Astrocyte of the cerebellum (primary cell): ENCODE measurements around the gene P2RX1.
A peak's percentile ranks its signal among the peaks of the same experiment; 100 is the strongest.

ENCODE experiments used
- DNase-seq: peaks from one replicate; pipeline ENCODE4 v3.0.0-alpha.2; 2011; ENCODE audit warnings: low read depth
- H3K4me3 ChIP-seq: 2 replicates; pipeline ENCODE4 v1.5.1; 2011; ENCODE audit warnings: mild to moderate bottlenecking, low read depth, low read length, moderate library complexity
- CTCF ChIP-seq: IDR thresholded peaks from 2 replicates; pipeline ENCODE4 v1.5.1; 2012; ENCODE audit warnings: low read length, low read depth, moderate library complexity, mild to moderate bottlenecking; ENCODE audit errors: missing control alignments
- in situ Hi-C: cut with HindIII; loops from 2 replicates; pipeline ENCODE4 v1.10.0; 2017; ENCODE audit warnings: low sequenced_read_pairs

The P2RX1 gene

DNA sequence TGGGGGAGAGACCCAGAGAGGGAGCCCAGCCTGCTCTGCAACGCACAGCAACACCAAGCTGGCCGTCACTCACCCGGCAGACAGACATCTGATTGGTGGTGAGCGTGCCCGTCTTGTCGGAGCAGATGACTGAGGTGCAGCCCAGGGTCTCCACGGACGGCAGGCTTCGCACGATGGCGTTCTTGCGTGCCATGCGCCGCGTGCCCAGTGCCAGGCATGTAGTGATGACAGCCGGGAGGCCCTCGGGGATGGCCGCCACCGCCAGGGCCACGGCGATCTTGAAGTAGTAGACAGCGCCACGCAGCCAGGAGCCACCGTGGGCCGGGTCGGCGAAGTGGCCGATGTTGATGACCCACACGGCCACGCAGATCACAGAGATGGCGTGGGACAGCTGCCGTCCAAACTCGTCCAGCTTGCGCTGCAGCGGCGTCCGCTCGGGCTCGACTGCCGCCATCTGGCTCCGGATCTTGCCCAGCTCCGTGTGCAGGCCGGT lies 31.1 kb upstream of the P2RX1 start:
- H3K4me3 ChIP-seq, result no peak overlapping the region
- in situ Hi-C loops, result no loop called here
- TF ChIP-seq CTCF, result no peak
- no peak for DNase-seq

- no peak for TF ChIP-seq CTCF
- DNase-seq, result no peak
- H3K4me3 ChIP-seq, result no peak overlapping the region
- in situ Hi-C loops, result no loop called here
Measured at GRCh38 chr17:3946711-3947235, 30.5 kb upstream of the P2RX1 start.

- H3K4me3 ChIP-seq, result peak overlapping the region; percentile 33
- TF ChIP-seq CTCF, result no peak
- no peak for DNase-seq
- in situ Hi-C loops, result no loop called here
Measured at GRCh38 chr17:3944485-3945388, 28.5 kb upstream of the P2RX1 start.

DNA sequence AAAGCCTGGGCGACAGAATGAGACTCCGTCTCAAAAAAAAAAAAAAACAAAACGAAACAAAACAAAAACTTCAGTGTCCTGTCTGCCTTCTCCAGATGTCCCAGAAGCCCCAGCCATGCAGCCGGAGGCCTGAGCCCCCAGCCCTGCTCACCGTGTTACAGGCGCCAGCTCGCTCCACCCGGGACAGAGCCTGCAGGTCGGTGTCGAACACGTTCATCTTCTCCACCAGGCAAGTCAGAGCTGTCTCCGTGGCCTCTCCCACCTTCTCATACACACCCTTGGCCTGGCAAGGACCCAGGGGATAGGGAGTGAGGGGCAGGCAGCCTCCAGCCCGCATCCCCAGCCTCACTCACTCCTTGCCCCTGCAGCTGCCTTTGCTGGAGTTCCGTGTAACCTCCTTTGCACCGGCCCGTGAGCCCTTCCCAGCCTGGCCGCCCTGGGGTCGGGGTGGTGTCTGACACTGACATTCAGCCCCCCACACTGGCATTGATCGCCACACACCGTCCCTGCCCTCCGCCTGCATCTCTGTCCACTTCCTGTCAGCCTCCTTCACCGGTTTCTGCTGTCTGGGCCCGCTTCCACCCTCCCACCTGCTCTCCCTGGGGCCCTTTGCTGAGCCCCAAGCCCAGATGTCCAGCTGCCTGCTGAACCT lies 27.1 kb upstream of the P2RX1 start:
- no peak overlapping the region for H3K4me3 ChIP-seq
- TF ChIP-seq CTCF, result no peak
- no peak for DNase-seq
- in situ Hi-C loops, result no loop called here

- H3K4me3 ChIP-seq, result no peak overlapping the region
- in situ Hi-C loops, result no loop called here
- no peak for TF ChIP-seq CTCF
- no peak for DNase-seq
Measured at GRCh38 chr17:3940965-3941698, 24.9 kb upstream of the P2RX1 start.

DNA sequence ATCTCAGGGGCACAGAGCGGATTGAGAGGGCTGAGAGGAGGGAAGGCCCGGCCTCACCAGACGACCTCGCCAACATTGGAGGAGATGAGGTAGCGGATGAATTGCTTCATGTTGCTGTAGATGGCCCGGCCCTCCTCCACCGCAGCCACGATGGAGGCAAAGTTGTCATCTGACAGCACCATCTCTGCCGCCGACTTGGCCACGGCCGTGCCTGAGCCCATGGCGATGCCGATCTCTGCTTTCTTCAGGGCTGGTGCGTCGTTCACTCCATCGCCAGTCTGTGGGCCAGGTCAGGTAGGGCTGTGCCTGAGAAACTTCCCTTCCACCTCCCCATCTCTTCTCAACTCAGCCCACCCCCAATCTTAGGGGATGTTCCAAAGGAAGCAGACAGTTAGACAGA lies 21.1 kb upstream of the P2RX1 start:
- TF ChIP-seq CTCF, result no peak
- DNase-seq, result no peak
- H3K4me3 ChIP-seq, result no peak overlapping the region
- in situ Hi-C loops, result no loop called here
